RWPE2 (cell line): ENCODE measurements around the gene SMIM41.

Experiments used
- ATAC-seq: fragments of 200-7000 bp; cut with Tn5 transposase; 3 replicates; pipeline ENCODE4 v1.9.1; 2021; ENCODE audit warnings: low read depth
- DNase-seq: peaks from one replicate; pipeline ENCODE4 v3.0.0-alpha.2; 2020; ENCODE audit warnings: low spot score
- H3K27ac ChIP-seq: fragments of 450-650 bp; 2 replicates; pipeline ENCODE4 v1.5.1; 2017; ENCODE audit warnings: mild to moderate bottlenecking; ENCODE audit not compliant: poor library complexity, severe bottlenecking
- H3K27me3 ChIP-seq: fragments of 250-450 bp; sonication (Bioruptor Pico); 2 replicates; pipeline ENCODE4 v1.5.1; 2021; ENCODE audit warnings: mild to moderate bottlenecking, moderate library complexity; ENCODE audit not compliant: insufficient read depth, poor library complexity, severe bottlenecking
- H3K36me3 ChIP-seq: fragments of 250-450 bp; sonication (Bioruptor Pico); 2 replicates; pipeline ENCODE4 v1.5.1; 2020; ENCODE audit warnings: low read depth, mild to moderate bottlenecking, moderate library complexity
- H3K4me1 ChIP-seq: fragments of 250-450 bp; sonication (Bioruptor Pico); 2 replicates; pipeline ENCODE4 v1.5.1; 2021; ENCODE audit warnings: mild to moderate bottlenecking, moderate library complexity; ENCODE audit not compliant: insufficient read depth, poor library complexity, severe bottlenecking
- H3K4me3 ChIP-seq: fragments of 250-450 bp; sonication (Bioruptor Pico); 2 replicates; pipeline ENCODE4 v1.5.1; 2021; ENCODE audit warnings: mild to moderate bottlenecking, moderate library complexity; ENCODE audit not compliant: severe bottlenecking
- H3K9me3 ChIP-seq: fragments of 250-450 bp; sonication (Bioruptor Pico); 2 replicates; pipeline ENCODE4 v1.5.1; 2021; ENCODE audit warnings: mild to moderate bottlenecking, moderate library complexity; ENCODE audit not compliant: severe bottlenecking
- TF ChIP-seq, protein P1 (sequence below): fragments of 450-650 bp; IDR thresholded peaks from one replicate; pipeline ENCODE4 v1.5.1; 2017; ENCODE audit warnings: mild to moderate bottlenecking, moderate library complexity; ENCODE audit not compliant: poor library complexity, severe bottlenecking

The SMIM41 gene

DNA sequence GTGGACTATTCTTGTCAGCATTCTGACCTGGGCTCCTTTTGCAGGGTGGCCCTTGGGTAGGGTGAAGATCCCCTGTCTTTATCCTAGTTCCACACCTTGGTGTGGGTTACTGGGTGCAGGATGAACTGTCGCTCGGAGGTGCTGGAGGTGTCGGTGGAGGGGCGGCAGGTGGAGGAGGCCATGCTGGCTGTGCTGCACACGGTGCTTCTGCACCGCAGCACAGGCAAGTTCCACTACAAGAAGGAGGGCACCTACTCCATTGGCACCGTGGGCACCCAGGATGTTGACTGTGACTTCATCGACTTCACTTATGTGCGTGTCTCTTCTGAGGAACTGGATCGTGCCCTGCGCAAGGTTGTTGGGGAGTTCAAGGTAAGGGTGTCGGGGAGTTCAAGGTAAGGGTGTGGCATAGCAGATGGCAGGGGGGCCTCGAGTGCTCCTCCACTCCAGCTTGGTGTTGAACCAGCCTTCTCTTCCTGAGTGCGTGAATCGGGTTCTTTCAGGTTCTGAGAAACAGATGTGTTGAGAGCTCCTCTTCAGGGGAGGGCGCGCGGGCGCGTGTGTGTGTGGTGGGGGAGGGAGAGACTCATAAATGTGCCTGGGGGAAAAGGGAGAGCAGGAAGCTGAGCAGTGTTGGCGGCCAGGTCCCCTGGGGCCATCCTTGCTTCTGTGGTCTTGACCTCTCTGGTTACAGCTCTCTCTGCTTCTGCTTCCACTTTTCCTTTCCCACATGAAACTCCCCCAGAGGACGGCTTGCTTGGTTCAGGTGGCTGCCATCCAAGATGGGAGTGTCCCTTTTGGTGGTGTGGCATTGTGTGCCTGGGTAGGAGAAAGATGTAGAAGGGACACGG is 5.7 kb upstream of the SMIM41 start:
- TF ChIP-seq, protein P1, sequence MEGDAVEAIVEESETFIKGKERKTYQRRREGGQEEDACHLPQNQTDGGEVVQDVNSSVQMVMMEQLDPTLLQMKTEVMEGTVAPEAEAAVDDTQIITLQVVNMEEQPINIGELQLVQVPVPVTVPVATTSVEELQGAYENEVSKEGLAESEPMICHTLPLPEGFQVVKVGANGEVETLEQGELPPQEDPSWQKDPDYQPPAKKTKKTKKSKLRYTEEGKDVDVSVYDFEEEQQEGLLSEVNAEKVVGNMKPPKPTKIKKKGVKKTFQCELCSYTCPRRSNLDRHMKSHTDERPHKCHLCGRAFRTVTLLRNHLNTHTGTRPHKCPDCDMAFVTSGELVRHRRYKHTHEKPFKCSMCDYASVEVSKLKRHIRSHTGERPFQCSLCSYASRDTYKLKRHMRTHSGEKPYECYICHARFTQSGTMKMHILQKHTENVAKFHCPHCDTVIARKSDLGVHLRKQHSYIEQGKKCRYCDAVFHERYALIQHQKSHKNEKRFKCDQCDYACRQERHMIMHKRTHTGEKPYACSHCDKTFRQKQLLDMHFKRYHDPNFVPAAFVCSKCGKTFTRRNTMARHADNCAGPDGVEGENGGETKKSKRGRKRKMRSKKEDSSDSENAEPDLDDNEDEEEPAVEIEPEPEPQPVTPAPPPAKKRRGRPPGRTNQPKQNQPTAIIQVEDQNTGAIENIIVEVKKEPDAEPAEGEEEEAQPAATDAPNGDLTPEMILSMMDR = no peak
- no peaks in the 10 kb centered on the region for H3K27me3 ChIP-seq
- H3K4me3 ChIP-seq = no peak overlapping the region
- DNase-seq = no peak
- H3K9me3 ChIP-seq = no peaks in the 10 kb centered on the region
- peaks cover 6% of the 10 kb centered on the region for H3K4me1 ChIP-seq
- peaks cover 56% of the 10 kb centered on the region for H3K36me3 ChIP-seq
- H3K27ac ChIP-seq = no peak overlapping the region
- ATAC-seq = no peak

DNA sequence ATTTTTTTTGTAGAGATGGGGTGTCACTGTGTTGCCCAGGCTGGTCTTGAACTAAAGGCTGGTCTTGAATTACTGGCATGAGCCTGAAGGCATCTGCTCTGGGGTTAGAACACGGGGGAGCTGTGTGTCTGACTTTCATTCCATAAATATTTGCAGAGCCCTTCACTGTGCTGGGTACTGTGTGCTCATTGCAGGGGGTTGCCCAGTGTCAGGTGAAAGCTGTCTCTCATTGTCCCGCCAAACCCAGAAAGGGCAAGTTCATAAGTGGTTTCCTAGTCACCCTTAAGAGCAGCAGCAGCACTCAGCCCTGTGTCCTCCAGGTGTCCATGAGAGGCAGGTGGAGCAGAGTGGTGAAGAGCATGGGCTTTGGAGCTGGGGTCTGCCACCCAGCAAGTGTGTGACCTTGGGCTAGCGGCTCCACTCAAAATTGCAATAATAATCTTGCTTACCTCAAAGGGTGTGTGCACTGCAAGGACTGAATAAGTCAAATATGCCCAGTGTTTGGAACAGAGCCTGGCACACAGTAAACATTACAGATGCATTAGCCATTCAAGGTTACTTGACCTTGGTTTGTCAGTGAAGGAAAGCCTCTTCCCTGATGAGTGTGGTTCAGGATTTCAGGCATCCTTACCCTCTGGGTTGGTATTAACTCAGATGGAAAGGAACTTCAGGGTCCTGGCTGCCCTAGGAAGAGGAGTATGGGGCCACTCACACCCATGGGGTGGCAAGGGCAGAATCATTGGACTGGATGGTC is 4.4 kb upstream of the SMIM41 start:
- TF ChIP-seq, protein P1 = no peak
- no peaks in the 10 kb centered on the region for H3K27me3 ChIP-seq
- peaks cover 56% of the 10 kb centered on the region for H3K36me3 ChIP-seq
- no peak for ATAC-seq
- H3K4me3 ChIP-seq = no peak overlapping the region
- DNase-seq = no peak
- no peaks in the 10 kb centered on the region for H3K9me3 ChIP-seq
- H3K4me1 ChIP-seq = peaks cover 6% of the 10 kb centered on the region
- H3K27ac ChIP-seq = no peak overlapping the region

DNA sequence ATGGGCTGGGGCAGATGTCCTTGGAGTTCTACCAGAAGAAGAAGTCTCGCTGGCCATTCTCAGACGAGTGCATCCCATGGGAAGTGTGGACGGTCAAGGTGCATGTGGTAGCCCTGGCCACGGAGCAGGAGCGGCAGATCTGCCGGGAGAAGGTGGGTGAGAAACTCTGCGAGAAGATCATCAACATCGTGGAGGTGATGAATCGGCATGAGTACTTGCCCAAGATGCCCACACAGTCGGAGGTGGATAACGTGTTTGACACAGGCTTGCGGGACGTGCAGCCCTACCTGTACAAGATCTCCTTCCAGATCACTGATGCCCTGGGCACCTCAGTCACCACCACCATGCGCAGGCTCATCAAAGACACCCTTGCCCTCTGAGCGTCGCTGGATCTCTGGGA is 2.7 kb upstream of the SMIM41 start:
- ATAC-seq = no peak
- no peaks in the 10 kb centered on the region for H3K9me3 ChIP-seq
- no peaks in the 10 kb centered on the region for H3K4me1 ChIP-seq
- no peak overlapping the region for H3K27ac ChIP-seq
- H3K36me3 ChIP-seq = peaks cover 48% of the 10 kb centered on the region
- no peak for DNase-seq
- TF ChIP-seq, protein P1 = no peak
- no peaks in the 10 kb centered on the region for H3K27me3 ChIP-seq
- H3K4me3 ChIP-seq = no peak overlapping the region

DNA sequence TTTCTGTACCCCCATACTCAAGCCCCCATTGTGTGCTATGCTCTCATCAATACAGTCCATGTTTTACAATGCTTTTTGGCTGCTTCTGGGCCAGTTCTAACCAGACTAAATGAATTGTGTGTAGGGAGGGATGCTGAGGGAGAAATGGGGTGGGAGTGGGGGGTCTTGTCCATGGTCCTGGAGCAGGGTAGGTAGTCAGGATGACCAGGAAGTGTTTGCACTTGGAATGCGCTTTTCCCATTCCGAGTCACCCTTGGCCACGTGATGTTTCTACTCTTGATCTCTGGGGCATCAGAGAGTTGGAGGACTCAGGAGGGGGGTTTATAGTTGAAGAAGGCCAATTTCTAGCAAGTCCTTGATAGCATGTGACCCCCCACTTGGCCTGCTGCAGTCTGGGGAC is 1.2 kb upstream of the SMIM41 start:
- Histone ChIP-seq H3K4me1 (no peaks in the 10 kb centered on the region), H3K27me3 (no peaks in the 10 kb centered on the region), H3K36me3 (peaks cover 35% of the 10 kb centered on the region), H3K9me3 (no peaks in the 10 kb centered on the region), H3K4me3 (no peak overlapping the region), H3K27ac (no peak overlapping the region)
- DNase-seq (no peak), ATAC-seq (no peak)
- TF ChIP-seq, protein P1 = no peak
